Progenitor cell of endocrine pancreas (in vitro differentiated cells): Measurements from ENCODE around the gene AKIRIN2. TPM values are rescaled to one million over a fixed set of nuclear protein-coding genes. Genes with fewer than 3 reads are reported as not detected.

Experiments used
- DNase-seq: peaks from one replicate; pipeline ENCODE4 v3.0.0; 2021; ENCODE audit warnings: low spot score; ENCODE audit not compliant: unreplicated experiment
- H3K27ac Mint-ChIP-seq: 2 replicates; pipeline ENCODE4 v1.8.0; 2021; ENCODE audit warnings: mild to moderate bottlenecking, moderate library complexity, mixed read lengths
- H3K27me3 Mint-ChIP-seq: 2 replicates; pipeline ENCODE4 v1.8.0; 2021; ENCODE audit warnings: mixed read lengths
- H3K36me3 Mint-ChIP-seq: 2 replicates; pipeline ENCODE4 v1.8.0; 2022; ENCODE audit warnings: mixed read lengths; ENCODE audit not compliant: insufficient read depth
- H3K4me1 Mint-ChIP-seq: 2 replicates; pipeline ENCODE4 v1.8.0; 2021; ENCODE audit warnings: low read depth, mixed read lengths
- H3K4me3 Mint-ChIP-seq: 2 replicates; pipeline ENCODE4 v1.8.0; 2021; ENCODE audit warnings: low read depth, mild to moderate bottlenecking, moderate library complexity, mixed read lengths
- H3K9me3 Mint-ChIP-seq: 2 replicates; pipeline ENCODE4 v1.8.0; 2021; ENCODE audit warnings: low read depth, mixed read lengths
- CTCF ChIP-seq: fragments of 200-600 bp; sonication (generic); IDR thresholded peaks from one replicate; pipeline ENCODE4 v1.5.0; 2021; ENCODE audit warnings: antibody characterized with exemption, mild to moderate bottlenecking; ENCODE audit not compliant: unreplicated experiment
- total RNA-seq: library from RNA; stranded (reverse); gene quantifications from 2 replicates; pipeline ENCODE4 v1.2.1, GENCODE V29; 2021

Gene AKIRIN2
- total RNA-seq, 1 donor from 2014 or later: 86.3 TPM

GRCh38 chr6:87654875-87655454 is 47.1 kb downstream of the AKIRIN2 start:
- H3K27ac Mint-ChIP-seq: no peak overlapping the region
- no peaks in the 10 kb centered on the region for H3K9me3 Mint-ChIP-seq
- H3K36me3 Mint-ChIP-seq: peaks cover 17% of the 10 kb centered on the region
- no peak for DNase-seq
- no peaks in the 10 kb centered on the region for H3K4me1 Mint-ChIP-seq
- no peak for TF ChIP-seq CTCF
- no peak overlapping the region for H3K4me3 Mint-ChIP-seq
- no peaks in the 10 kb centered on the region for H3K27me3 Mint-ChIP-seq

GRCh38 chr6:87654122-87654521 is 47.9 kb downstream of the AKIRIN2 start:
- no peak for TF ChIP-seq CTCF
- H3K4me3 Mint-ChIP-seq: no peak overlapping the region
- no peaks in the 10 kb centered on the region for H3K27me3 Mint-ChIP-seq
- H3K27ac Mint-ChIP-seq: no peak overlapping the region
- no peaks in the 10 kb centered on the region for H3K9me3 Mint-ChIP-seq
- H3K36me3 Mint-ChIP-seq: peaks cover 18% of the 10 kb centered on the region
- no peak for DNase-seq
- H3K4me1 Mint-ChIP-seq: no peaks in the 10 kb centered on the region

GRCh38 chr6:87653074-87653962 is 48.7 kb downstream of the AKIRIN2 start:
- no peaks in the 10 kb centered on the region for H3K27me3 Mint-ChIP-seq
- no peak overlapping the region for H3K27ac Mint-ChIP-seq
- H3K36me3 Mint-ChIP-seq: peaks cover 16% of the 10 kb centered on the region
- H3K4me3 Mint-ChIP-seq: no peak overlapping the region
- no peaks in the 10 kb centered on the region for H3K9me3 Mint-ChIP-seq
- no peaks in the 10 kb centered on the region for H3K4me1 Mint-ChIP-seq
- no peak for TF ChIP-seq CTCF
- no peak for DNase-seq

- no peaks in the 10 kb centered on the region for H3K27me3 Mint-ChIP-seq
- H3K27ac Mint-ChIP-seq: no peak overlapping the region
- H3K4me1 Mint-ChIP-seq: no peaks in the 10 kb centered on the region
- H3K36me3 Mint-ChIP-seq: peaks cover 9% of the 10 kb centered on the region
- no peaks in the 10 kb centered on the region for H3K9me3 Mint-ChIP-seq
- TF ChIP-seq CTCF: no peak
- H3K4me3 Mint-ChIP-seq: no peak overlapping the region
- no peak for DNase-seq
Observed at GRCh38 chr6:87645080-87645479, 57.0 kb downstream of the AKIRIN2 start.

GRCh38 chr6:87641065-87641692 is 60.9 kb downstream of the AKIRIN2 start:
- H3K4me1 Mint-ChIP-seq: no peaks in the 10 kb centered on the region
- H3K9me3 Mint-ChIP-seq: no peaks in the 10 kb centered on the region
- TF ChIP-seq CTCF: no peak
- H3K27me3 Mint-ChIP-seq: no peaks in the 10 kb centered on the region
- peaks cover 8% of the 10 kb centered on the region for H3K36me3 Mint-ChIP-seq
- H3K4me3 Mint-ChIP-seq: no peak overlapping the region
- DNase-seq: no peak
- no peak overlapping the region for H3K27ac Mint-ChIP-seq
